Right lung (tissue), 5 donors: ENCODE measurements around the gene EHD1. TPM values are rescaled to one million over a fixed set of nuclear protein-coding genes. Genes with fewer than 3 reads are reported as not detected.
"Not testable (repeated sequence)": the region's sequence is repeated elsewhere in the genome, so short reads cannot be mapped to it uniquely, and the experiment has no call there.

ENCODE experiments used
- DNase-seq, 2 donors: peaks; one replicate each; pipeline ENCODE4 v3.0.0-alpha.2; 2013
- polyA plus RNA-seq, 5 donors: library from polyadenylated mRNA; unstranded; fragments of 120-200 nt; gene quantifications; one replicate each; pipeline versions ENCODE4 v1.2.1 to v1.2.3, GENCODE V29; 2013; ENCODE audit warnings: inconsistent platforms in 1 of 5, low replicate concordance in 1 of 5; ENCODE audit not compliant: insufficient read length in 5 of 5, insufficient read depth in 1 of 5

EHD1 gene
- polyA plus RNA-seq, 5 donors = 38.4 to 65.5 (median 49.2) TPM

DNA sequence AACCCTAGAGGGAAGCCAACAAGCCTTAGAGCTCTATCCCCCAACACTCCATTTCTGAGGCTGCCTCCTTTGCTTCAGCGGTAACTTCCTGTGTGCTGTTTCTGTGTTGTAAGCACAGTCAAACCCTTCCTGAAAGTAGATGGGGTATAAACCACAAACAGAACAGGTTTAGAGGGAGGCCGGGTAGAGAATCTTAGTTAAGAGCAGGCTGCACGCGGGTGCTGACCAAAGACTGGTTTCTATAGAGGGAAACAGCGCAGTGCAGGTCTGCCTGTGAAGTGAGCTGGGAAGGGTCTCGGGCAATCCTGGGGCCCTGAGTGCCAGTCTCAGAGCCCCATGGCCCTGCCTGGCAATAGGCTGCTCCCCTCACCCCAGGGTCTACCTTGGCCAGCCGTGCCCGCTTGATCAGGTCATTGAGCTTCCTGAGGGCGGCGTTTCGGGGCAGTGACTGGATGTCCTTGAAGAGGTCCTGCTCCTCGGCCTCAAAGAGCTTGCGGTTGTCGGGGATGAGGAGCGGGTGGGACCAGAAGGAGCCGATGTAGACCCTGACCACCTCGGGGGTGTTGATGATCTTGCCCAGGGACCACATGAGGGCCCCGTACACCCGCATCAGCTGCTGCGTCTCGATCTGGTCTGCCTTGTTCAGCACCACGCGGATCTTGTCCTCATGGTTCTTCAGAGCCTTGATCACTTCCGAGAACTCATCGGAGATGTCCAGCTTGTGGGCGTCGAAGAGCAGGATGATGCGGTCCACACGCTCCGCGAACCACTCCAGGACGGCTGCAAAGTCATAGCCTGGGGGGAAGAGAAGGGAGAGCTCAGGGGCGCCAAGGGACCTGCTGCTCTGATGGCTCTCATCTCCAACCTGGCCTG is 18.6 kb downstream of the EHD1 start:
- no peak for DNase-seq

DNA sequence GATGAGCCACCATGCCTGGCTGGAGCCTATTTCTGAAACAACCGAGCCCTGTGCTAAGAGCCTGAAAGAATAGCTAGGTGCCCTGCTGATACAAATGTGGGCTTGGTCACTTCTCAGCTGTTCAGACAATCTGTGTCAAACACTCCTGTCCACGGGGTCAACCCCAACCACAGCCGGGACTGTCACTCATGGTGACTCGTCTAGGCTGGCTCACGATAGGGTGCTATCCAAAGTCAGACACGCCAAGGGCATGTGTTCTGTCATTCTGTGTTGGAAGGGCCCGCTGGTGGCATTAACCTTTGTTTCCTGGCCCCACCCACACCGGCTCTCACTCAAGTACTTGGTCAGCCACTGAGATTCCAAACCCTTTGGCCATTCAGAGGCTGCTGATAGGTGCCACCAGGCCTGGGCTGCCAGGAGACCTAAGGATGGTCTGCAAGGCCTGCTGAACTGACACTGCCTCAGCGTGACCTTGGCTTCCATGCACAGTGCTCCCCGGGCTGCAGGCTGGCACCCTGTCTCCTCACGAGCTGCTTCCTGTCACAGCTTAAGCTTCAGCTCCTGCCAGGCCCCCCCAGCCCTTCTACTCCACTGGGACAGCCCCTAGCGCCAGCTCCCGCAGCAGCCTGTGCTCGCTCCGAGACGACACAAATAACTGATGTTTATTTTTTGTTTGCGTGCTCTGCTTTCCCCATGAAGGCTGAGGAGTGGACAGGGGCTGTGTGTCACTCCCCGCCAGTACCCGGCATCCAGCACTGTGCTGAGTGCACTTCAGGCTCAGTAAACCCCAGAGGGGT is 19.8 kb downstream of the EHD1 start:
- no peak for DNase-seq

DNA sequence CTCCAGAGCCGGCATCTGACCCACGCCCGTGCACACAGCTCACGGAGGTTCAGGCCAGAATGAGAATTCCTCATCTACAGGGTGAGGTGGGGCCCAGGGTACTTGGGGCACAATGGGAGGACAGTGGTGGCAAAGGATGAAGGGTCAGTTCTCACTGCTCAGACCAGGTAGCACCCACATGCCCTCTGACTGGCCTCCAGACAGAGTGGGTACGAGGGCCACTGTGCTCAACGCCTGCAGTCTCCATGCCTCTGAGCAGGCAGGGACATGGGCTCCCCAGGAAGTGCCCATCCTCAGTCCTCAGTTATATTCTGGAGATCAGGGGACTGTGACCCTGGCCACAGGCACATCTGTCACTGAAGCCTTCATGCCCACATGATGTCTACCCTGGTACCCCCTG is 20.9 kb downstream of the EHD1 start:
- no peak for DNase-seq

DNA sequence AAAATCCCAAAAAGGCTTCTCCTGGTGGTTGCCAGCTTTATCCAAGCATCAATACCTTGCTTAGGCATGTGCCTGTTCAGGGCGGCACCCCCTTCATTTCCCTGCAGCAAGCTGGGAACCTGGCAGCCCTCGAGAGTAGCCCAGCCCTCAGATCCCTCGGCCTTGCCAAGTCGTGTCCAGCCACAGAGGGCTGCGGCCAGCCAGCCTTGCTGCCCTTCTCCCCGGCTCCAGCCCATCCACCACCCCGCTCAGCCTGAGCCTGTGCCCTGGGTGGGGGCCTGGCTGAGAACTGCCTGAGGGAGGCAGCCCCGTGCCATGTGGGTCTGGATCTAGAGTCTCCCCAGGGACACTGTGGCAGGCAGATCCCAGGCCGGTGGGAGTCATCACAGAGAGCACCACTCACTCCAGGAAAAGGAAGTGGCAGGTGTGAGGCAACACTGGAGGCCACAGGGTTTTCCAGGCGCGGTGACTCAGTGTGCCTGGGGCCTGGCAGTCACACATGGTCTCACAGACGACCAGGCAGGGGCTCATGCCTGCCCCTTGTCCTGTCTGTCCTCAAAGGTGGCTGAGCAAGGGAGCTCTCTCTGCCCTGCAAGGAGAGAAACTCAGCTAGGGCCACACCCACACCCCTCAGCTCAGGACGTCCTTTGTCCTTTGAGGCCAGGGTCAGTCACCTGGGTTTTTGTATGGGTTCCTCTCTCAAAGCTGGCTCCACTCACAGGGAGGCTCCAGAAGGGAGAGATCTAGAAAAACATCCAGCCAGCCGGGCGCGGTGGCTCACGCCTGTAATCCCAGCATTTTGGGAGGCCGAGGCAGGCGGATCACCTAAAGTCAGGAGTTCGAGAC is 21.8 kb downstream of the EHD1 start:
- DNase-seq = no peak

DNA sequence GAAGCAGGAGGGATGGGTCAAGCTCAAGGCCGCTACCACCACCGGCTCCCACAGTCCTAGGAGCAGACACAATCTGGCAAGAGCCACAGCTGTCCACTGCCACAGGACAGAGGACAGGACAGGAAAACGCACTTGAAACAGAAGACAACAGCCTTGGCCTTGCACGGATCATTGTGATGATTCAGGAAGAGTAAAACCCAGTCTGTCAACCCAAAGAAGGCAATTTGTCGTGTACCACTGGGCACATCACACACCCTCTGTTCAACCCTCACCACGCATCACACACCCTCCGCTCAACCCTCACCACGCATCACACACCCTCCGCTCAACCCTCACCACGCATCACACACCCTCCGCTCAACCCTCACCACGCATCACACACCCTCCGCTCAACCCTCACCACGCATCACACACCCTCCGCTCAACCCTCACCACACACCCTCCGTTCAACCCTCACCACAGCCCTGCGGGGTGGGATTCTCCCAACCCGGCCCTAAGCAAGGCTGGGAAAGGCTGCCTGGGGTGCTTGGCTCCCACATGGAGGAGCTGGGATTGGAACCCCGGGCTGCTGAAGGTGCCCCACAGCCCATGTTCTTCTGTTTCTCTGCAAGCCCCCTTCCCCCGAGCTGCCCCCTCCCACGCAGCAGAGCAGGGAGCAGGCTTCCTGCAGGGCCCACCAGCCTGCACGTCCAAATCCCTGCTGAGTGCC is 22.7 kb downstream of the EHD1 start:
- DNase-seq = no peak

DNA sequence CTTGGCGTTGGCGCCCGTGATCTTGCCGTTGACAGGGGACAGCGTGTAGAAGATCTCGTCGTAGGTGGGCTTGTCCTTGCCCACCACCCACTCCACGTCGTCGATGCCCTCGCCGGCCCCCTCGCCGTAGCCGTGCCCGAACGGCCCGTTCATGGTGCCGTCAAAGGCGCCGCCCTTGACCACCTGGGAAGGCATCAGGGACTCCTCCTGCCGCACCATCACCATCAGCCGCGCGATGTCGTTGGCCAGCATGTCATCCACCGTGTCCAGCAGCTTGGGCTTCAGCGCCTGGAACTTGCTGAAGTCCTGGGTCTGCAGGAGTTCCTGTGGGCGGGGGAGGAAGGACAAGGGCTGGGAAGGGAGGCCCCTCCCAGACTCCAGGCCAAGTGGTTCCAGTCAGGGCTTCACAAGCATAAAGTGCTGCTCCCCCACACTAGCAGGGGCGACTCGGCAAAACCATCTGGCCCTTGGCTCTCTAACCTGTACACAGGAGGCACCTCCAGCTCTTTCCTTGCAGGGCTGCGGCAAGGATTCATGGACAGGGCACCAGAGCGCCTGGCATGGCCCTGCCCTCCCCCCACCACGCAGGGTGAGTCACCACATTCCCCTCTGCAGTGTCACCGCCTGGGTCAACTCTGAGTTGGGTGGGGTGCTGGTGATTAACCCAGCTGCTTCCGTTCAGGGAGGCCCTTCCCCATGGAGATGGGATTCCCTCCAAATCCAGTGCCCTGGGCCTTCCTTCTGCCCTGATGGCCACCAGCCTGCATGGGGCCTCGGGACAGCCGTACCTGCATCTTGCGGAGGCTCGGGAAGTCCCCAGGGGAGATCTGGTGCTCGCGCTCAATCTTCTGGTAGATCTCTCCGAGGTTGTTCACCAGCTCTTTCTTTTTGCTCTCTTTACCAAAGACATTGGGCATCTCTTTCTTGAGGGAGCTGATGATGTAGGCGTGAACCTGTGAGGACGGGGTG is 23.6 kb downstream of the EHD1 start:
- DNase-seq = no peak

DNA sequence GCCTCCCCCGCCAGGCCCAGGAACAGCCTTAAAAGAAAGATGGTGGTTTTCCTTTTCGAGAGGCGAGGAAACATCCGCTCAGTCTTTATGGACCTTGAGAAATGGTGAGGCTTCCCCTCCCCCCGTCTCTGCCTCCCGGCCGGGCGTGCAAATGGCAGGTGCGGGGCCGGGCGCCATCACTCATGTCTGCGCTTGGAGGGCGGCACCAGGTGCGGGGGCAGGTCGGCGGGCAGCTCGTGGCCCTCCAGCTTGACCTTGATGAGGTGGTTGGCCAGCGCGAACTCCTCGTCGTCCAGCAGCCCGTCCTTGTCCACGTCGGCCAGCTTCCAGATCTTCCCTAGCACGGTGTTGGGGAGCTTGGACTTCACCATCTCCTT is 24.3 kb downstream of the EHD1 start:
- DNase-seq = no peak

DNA sequence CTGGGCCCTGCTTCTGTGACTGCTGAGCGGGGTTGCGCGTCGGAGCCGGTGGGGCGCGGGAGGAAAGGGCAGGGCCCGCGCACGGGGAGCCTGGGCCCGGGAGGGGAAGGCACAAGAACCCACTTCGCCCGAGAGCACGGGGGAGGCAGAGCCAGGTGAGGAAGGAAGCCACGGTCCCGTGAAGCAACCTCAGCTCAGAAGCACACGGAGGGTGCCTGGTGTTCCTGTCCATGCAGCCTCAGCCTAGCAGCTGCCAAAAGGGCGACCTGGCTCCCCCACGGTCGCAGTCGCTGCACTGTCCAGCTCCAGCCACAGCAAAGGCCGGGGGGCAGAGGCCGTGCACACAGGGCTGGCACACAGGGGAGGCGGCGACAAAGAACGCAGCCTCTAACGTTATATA is 24.7 kb downstream of the EHD1 start:
- no peak for DNase-seq

DNA sequence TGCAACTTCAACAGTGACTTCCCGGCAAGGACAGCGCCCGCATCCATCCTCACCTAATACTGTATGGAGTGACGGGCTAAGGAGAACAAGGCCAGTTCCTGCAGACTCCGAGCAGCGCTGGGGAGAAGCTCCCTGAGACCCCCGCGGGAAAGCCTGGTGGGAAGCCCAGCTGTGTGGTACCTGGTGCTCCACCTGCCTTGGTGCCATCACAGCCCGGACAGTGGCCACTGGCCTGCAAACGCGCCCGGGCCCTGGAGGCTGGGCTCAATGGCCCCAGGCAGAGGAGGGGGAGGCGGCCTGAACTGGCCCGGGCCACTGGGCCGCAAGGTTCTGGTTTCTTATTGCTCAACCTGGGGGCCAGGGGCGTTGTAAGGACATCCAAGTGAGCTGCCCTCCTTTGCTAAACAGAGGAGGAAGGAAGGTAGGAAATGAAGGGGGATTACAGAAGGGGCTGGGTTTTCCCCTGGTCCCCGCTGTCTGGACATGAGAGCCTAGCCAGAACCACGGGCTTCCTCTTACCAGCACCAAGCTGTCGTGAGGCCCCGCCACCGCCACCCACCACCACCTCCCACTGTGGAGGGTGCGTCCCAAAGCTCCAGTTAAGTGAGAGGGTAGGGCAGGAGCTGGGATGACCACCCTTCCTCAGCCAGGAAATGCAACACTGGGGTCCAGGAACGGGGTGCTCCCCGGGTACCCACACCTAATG is 25.5 kb downstream of the EHD1 start:
- no peak for DNase-seq

DNA sequence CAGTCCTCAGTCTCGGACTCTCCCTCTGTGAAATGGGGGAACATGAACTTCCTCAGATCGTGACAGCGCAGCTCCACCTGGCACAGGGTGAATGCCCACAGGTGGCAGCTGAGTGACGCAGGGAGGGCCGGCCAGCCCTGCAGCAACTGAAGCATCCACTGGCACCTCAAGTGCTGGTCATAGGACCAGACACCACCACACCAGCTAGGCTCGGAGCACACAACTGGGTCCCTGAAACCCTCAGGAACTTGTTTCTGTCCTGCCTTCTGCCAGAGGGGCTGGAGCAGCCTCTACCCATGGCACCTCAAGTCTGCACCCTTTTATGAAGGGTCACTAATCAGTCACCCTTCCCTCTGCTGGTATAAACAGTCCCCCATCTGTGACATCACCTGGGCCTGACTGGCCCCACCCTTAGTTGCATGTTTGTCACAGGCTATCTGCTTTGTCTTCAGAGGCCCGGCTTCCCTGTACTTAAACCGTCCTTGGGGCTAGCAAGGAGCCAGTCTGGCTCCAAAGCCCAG is 26.5 kb downstream of the EHD1 start:
- DNase-seq = no peak

DNA sequence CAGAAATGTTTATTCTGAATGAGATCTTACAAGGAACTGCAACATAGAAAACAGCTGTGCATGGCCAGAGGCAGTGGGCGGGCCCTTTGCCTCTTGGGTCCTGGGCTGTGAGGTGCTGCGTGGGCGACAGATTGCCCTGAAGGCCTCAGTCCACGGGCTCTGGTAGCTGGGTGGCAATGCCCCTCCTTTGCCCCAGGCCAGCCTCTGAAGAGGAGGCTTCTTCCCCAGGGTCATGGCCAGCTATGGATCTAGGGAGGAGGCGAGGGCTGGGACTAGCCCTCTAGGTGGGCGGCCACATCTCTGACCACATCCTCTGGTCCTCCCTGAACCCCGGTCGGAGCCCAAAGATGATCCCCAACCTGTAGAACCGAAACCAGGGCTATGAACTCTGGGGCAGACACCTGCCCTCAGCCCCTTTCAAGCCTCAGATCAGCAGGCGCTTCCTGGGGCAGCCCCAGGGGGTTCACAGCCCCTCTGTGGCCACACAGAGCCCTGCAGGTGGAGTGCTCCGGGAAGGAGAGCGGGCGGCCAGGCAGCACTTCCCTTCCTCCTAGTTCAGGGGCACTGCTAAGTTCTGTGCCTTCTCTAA is 27.3 kb downstream of the EHD1 start:
- DNase-seq = no peak

DNA sequence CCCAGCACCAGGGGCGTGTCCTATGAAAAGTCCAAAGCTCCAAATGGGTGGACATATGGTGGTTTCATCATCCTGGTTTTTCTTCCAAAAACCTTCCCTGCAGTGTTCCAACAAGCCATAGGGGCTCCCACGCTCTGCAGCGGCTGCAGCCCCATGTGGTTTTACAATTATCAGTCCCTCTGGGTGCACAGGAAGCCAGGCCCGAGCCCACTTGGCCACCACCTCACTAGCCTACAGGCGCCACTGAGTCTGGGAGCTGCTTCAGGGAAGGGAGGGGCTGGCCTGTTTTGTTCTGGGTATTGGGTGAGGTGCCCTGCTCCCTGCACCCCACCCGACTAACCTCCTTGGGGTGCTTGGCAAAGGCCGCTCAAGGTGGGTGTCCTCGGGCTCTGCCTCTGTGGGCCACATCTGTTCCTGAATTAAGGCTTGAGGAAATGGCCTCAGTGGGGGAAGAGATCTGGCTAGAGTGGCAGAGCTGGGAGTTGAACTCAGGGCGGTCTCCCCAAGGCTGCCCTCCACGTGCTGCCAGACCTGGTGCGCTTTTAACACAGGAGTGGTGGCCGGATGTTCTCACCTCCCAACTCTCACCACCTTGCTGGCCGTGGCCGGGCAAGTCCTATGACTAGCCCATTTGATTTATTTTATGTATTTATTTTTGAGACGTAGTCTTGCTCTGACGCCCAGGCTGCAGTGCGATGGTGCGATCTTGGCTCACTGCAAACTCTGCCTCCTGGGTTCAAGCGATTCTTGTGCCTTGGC is 28.6 kb downstream of the EHD1 start:
- DNase-seq = no peak

DNA sequence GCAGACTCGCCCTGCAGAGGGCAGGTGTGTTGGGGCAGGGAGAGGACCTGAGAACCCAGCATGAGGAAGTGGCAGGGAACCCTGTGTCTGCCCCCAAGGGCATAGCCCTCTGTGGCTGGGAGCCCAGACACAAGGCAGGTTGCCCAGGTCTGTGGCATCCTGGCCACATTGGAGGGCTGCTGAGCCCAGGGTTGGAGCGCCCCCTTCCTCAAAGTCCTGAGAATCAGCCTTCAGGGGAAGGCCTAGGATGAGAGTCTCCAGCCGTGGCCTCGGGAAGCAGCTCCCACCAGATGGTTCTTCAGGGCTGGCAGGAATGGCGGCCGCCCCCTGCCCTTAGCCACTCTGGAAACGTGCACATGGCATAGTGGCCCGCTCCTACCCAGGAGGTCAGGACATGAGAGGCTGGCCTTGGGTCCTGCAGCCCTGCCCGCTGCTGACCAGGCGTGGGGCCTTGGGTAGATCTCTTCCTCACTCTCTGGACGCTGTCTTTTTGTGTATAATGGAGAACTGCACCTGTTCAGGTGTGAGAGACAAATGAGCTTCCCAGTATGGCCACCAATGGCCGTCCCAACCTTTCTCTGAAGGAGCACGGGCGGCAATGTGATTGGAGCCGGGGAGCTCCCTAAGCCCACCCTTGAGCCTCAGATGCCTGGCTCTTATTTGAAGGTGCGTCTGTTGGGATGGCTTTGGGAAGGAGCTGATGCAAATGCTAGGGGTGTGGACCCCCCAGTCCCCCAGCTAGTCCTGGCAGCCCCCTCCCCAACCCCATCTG is 29.4 kb downstream of the EHD1 start:
- no peak for DNase-seq

DNA sequence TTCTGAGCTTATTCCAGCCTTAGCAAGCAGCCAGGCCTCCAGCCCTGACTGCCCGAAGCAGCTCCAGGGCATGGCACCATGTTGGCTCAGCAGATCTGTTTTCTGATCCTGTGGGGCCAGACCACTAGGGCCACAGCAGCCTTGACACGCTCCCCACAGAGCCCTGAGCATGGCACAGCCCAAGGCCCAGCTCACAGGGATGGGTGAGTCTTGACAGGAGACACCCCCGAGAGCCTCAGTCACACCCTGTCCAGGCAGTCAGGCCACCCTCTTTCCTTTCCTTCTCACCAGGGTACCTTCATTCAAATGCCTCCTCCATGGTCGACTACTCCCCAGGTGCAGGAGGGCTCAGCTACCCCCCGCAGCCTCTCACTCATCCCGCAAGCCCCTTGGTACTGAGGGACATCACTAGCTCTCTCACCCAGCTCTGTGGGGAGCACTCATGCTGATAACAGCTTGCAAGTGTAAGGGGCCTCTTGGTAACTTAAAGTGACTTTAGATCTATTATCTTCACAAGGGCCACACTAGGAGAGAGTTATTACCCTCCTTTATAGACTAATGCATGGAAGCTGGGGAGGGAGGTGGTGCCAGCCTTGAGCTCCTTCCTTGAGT is 30.1 kb downstream of the EHD1 start:
- no peak for DNase-seq

DNA sequence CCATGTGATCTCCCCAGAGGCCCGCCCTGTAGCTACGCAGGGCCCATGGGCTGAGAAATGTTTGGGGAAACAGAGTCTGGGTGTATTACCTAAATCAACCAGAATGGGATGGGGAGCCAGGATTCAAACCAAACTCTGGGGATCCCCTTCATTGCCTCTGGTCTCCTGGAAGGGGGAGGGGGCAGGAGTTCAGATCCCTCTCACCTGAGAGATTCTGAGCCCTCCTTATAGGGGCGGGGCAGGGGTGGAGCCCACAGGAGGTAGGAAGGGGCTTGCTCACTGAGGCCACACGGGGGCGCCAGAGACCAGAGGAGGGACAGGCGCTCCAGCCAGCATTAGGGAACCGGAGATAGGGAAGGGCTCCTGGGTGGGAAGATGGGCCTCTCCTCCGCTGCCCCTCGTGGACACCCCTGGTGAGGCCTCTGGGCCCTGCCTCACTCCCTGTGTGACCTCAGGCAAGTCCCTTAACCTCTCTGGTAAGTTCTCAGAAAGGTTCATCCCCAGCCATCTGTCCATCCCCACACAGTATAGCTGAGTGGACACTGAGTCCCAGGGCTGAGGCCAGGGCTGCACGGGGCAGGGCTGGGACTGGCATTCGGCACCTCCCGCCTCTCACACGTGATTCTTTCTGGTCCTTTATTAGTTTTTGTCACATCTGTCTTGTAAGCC is 31.3 kb downstream of the EHD1 start:
- peak; percentile 78 to 86 for DNase-seq

DNA sequence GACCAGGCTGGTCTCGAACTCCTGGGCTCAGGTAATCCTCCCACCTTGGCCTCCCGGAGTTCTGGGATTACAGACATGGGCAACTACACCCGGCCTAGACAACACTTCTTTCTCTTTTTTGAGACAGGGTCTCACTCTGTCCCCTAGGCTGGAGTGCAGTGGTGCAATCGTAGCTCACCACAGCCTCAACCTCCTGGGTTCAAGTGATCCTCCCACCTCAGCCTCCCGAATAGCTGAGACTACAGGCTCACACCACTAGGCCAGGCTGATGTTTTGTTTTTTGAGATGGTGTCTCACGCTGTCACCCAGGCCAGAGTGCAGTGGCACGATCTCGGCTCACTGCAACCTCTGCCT is 32.7 kb downstream of the EHD1 start:
- not testable (repeated sequence) for DNase-seq
